Spleen (tissue), 7 donors: Measurements from ENCODE around the gene GIMD1.

ENCODE experiments used
- CTCF ChIP-seq, 11 experiments: fragments of 200-600 bp in 7 of 11; fragments of 450-650 bp in 4 of 11; sonication (generic) in 4 of 11; IDR thresholded peaks in 8 of 11; conservative IDR thresholded peaks in 3 of 11; 1 replicate in 7 of 11; 2 replicates in 4 of 11; pipeline versions ENCODE4 v1.4.0 to v1.8.0; 2016 to 2021; ENCODE audit warnings: antibody characterized with exemption in 11 of 11, inconsistent platforms in 4 of 11, mild to moderate bottlenecking in 1 of 11
- POLR2A ChIP-seq, 3 donors: fragments of 450-650 bp; IDR thresholded peaks; one replicate each; pipeline ENCODE4 v1.5.1; 2017; ENCODE audit warnings: antibody characterized with exemption in 3 of 3, mild to moderate bottlenecking in 1 of 3
- POLR2AphosphoS5 ChIP-seq, 3 donors: sonication (generic); formaldehyde crosslinking; IDR thresholded peaks; one replicate each; pipeline ENCODE4 v1.5.1; 2017; ENCODE audit warnings: antibody characterized with exemption in 3 of 3
- donor health status: DM: no; HTN: no; CAD: no; lungs with moderate emphysema.
- donor health status: DM: no; HTN: no; CAD: no.
- donor health status: DM: no; HTN: no; CAD: no.

GRCh38 chr4:106364282-106364681 lies 4.3 kb downstream of the GIMD1 start:
- TF ChIP-seq CTCF (IDR thresholded peaks at IDR 0.05 in 8 of 11, conservative IDR thresholded peaks at IDR 0.05 in 3 of 11) (no peak), POLR2A (IDR thresholded peaks at IDR 0.05) (no peak), POLR2AphosphoS5 (IDR thresholded peaks at IDR 0.05) (no peak)
